Body of pancreas (tissue), 4 donors: Measurements from ENCODE around the gene SLCO2B1. TPM values are rescaled to one million over a fixed set of nuclear protein-coding genes. Genes with fewer than 3 reads are reported as not detected.

ENCODE experiments used
- ATAC-seq: fragments of 150-250 bp; one replicate; pipeline ENCODE4 v1.9.1; 2016
- DNase-seq, 4 donors: peaks; one replicate each; pipeline ENCODE4 v3.0.0-alpha.2; 2019
- H3K27ac ChIP-seq, 4 donors: fragments of 200-600 bp; sonication (generic); 1 replicate in 3 of 4; 2 replicates in 1 of 4; pipeline versions ENCODE4 v1.5.1 to v1.6.1; 2016 to 2019; ENCODE audit warnings: mild to moderate bottlenecking in 1 of 4, mixed read lengths in 1 of 4, moderate library complexity in 1 of 4
- H3K27me3 ChIP-seq, 2 donors: fragments of 200-600 bp; sonication (generic); one replicate each; pipeline ENCODE4 v1.6.0; 2016; ENCODE audit warnings: mild to moderate bottlenecking in 1 of 2
- H3K36me3 ChIP-seq, 2 donors: fragments of 200-600 bp; sonication (generic); replicated peaks in 1 of 2; 2 replicates each; pipeline ENCODE4 v1.5.1; 2016; ENCODE audit warnings: low read depth in 2 of 2; ENCODE audit not compliant: insufficient read depth in 1 of 2
- H3K4me1 ChIP-seq: fragments of 200-600 bp; sonication (generic); one replicate; pipeline ENCODE4 v1.6.0; 2016
- H3K4me3 ChIP-seq, 2 donors: fragments of 200-600 bp; sonication (generic); 1 replicate in 1 of 2; 2 replicates in 1 of 2; pipeline ENCODE4 v1.5.1; 2016 to 2019
- H3K9me3 ChIP-seq, 3 donors: fragments of 200-600 bp; sonication (generic); 1 replicate in 2 of 3; 2 replicates in 1 of 3; pipeline ENCODE4 v1.5.1; 2016
- POLR2A ChIP-seq, 3 donors: fragments of 450-650 bp; IDR thresholded peaks; one replicate each; pipeline ENCODE4 v1.6.1; 2016; ENCODE audit warnings: antibody characterized with exemption in 3 of 3, mild to moderate bottlenecking in 2 of 3
- WGBS, 2 donors: methylation state at CpG; one replicate each; pipeline ENCODE4 v1.1.5; 2017; 5-methylcytosine and 5-hydroxymethylcytosine counted together
- intact Hi-C: fragments of 100-400 bp; cut with DNase I; formaldehyde crosslinking; loops from one replicate; pipeline ENCODE4 v1.15.1; 2023
- total RNA-seq, 2 donors: library from RNA; depleted of rRNA; stranded (reverse); fragments of >200 nt; gene quantifications; one replicate each; pipeline ENCODE4 v1.1.0, GENCODE V29; 2016
- TF ChIP-seq, protein P1 (sequence below), 7 experiments: fragments of 450-650 bp in 4 of 7; fragments of 200-600 bp in 3 of 7; sonication (generic) in 3 of 7; IDR thresholded peaks; one replicate each; pipeline ENCODE4 v1.5.1; 2016 to 2019; ENCODE audit warnings: antibody characterized with exemption in 7 of 7

Gene SLCO2B1
- total RNA-seq, 2 donors from 2014 or later, result 33.7 to 101 TPM

DNA sequence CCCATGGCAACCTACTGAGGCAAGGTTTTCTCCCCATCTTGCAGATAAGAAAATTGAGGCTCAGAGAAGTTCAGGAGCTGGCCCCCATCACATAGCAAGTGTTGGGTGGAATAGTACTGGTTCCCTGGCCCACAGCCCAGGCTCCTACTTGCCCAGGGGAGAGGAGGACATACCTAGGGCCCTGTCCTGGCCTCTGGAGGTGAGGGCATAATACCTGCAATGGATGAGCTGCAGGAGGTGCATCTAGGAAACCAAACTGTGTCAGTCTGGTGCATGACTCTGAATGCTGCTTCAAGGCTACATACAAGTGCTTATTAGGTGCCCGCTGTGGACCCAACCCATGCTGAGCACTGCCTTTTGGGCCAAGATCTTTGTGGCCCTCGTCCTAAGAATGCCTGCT is 49.6 kb downstream of the SLCO2B1 start:
- intact Hi-C loops, result loop anchor here (5.0 kb wide), 1 partner anchor 38 kb away; no protein-coding TSS in a partner anchor
- H3K27me3 ChIP-seq, result no peaks in the 10 kb centered on the region
- DNase-seq (no peak), ATAC-seq (no peak)
- peaks cover 0 to 3% of the 10 kb centered on the region in 2 donors for H3K36me3 ChIP-seq
- H3K4me1 ChIP-seq, result peaks cover 4% of the 10 kb centered on the region
- TF ChIP-seq, protein P1, sequence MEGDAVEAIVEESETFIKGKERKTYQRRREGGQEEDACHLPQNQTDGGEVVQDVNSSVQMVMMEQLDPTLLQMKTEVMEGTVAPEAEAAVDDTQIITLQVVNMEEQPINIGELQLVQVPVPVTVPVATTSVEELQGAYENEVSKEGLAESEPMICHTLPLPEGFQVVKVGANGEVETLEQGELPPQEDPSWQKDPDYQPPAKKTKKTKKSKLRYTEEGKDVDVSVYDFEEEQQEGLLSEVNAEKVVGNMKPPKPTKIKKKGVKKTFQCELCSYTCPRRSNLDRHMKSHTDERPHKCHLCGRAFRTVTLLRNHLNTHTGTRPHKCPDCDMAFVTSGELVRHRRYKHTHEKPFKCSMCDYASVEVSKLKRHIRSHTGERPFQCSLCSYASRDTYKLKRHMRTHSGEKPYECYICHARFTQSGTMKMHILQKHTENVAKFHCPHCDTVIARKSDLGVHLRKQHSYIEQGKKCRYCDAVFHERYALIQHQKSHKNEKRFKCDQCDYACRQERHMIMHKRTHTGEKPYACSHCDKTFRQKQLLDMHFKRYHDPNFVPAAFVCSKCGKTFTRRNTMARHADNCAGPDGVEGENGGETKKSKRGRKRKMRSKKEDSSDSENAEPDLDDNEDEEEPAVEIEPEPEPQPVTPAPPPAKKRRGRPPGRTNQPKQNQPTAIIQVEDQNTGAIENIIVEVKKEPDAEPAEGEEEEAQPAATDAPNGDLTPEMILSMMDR (IDR thresholded peaks at IDR 0.05), result no peak
- no peak for TF ChIP-seq POLR2A (IDR thresholded peaks at IDR 0.05)
- H3K9me3 ChIP-seq, result no peaks in the 10 kb centered on the region
- 92 to 96% methylated on average over 2 of the region's 2 CpGs for WGBS, 2 donors
- no peak overlapping the region for H3K4me3 ChIP-seq
- no peak overlapping the region for H3K27ac ChIP-seq

DNA sequence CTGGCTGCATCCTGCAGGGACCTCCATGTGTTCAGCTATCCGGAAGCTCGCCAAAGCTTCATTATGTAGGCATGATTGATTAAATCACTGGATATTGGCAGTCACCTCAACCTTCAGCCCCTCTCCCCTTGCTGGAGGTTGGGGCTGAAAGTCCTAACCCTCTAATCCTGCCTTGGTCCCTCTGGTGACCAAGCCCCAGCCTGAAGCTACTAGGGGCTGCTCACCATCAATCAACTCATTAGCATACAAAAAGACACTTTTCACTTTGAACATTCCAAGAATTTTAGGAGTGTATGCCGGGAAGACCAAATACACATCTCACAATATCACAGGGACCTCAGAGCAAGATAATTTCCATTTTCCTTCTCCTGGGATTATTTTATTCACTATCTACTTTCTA is 50.9 kb downstream of the SLCO2B1 start:
- Histone ChIP-seq H3K4me1 (peaks cover 4% of the 10 kb centered on the region), H3K27ac (no peak overlapping the region), H3K9me3 (no peaks in the 10 kb centered on the region), H3K4me3 (no peak overlapping the region), H3K27me3 (no peaks in the 10 kb centered on the region), H3K36me3 (no peaks in the 10 kb centered on the region)
- ATAC-seq (no peak), DNase-seq (no peak)
- WGBS, 2 donors, result 73 to 83% methylated on average over 3 of the region's 3 CpGs
- TF ChIP-seq POLR2A (IDR thresholded peaks at IDR 0.05), result no peak
- TF ChIP-seq, protein P1 (IDR thresholded peaks at IDR 0.05), result no peak
- intact Hi-C loops, result loop anchor here (5.0 kb wide), 1 partner anchor 39 kb away; no protein-coding TSS in a partner anchor

DNA sequence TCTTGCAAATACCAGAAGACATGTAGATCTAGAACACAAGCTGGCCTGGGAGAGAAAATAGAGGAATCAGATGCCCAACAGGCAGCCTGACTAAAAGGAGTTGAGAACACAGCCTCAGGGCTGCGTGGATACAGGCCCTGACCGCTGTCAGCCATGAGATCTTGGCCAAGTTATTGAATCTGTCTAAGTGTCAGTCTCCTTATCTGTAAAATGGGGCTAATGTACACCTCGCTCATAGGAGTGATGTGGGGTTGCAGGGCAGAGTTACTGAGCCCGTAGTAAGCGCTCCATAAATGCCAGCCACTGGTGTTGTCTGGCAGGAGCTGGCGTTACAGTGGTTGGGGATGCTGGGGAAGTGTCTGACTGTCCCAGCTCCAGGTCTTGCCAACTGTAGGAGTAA is 51.3 kb downstream of the SLCO2B1 start:
- 86 to 96% methylated on average over 6 of the region's 6 CpGs for WGBS, 2 donors
- H3K9me3 ChIP-seq, result no peaks in the 10 kb centered on the region
- TF ChIP-seq POLR2A (IDR thresholded peaks at IDR 0.05), result no peak
- no peak overlapping the region for H3K27ac ChIP-seq
- H3K36me3 ChIP-seq, result no peaks in the 10 kb centered on the region
- ATAC-seq (no peak), DNase-seq (no peak)
- peaks cover 4% of the 10 kb centered on the region for H3K4me1 ChIP-seq
- intact Hi-C loops, result loop anchor here (5.0 kb wide), 1 partner anchor 40 kb away; no protein-coding TSS in a partner anchor
- no peaks in the 10 kb centered on the region for H3K27me3 ChIP-seq
- no peak overlapping the region for H3K4me3 ChIP-seq

DNA sequence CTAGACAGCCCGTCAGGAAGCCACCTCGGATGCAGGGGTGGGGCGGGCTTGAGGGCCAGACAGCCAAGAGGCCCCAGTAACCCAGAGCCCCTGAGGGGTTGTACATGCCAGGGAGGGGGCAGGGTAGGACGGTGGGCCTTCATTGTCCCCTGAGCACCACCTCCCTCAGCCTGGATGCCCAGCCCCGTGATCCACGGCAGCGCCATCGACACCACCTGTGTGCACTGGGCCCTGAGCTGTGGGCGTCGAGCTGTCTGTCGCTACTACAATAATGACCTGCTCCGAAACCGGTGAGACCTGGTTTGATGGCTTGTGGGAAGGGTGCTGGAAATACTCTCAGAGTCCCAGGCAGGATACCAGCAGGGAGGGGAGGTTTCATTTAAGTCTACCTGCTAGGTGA is 52.2 kb downstream of the SLCO2B1 start:
- no peak for ATAC-seq
- H3K36me3 ChIP-seq, result no peaks in the 10 kb centered on the region
- no peak for DNase-seq
- WGBS, 2 donors, result 75 to 79% methylated on average over 2 to 11 of the region's 13 CpGs
- no peak for TF ChIP-seq POLR2A (IDR thresholded peaks at IDR 0.05)
- TF ChIP-seq, protein P1 (IDR thresholded peaks at IDR 0.05), result no peak
- H3K4me1 ChIP-seq, result peaks cover 4% of the 10 kb centered on the region
- no peaks in the 10 kb centered on the region for H3K9me3 ChIP-seq
- intact Hi-C loops, result loop anchor here (5.0 kb wide), 1 partner anchor 41 kb away; no protein-coding TSS in a partner anchor
- no peak overlapping the region for H3K4me3 ChIP-seq
- H3K27ac ChIP-seq, result no peak overlapping the region
- H3K27me3 ChIP-seq, result no peaks in the 10 kb centered on the region

DNA sequence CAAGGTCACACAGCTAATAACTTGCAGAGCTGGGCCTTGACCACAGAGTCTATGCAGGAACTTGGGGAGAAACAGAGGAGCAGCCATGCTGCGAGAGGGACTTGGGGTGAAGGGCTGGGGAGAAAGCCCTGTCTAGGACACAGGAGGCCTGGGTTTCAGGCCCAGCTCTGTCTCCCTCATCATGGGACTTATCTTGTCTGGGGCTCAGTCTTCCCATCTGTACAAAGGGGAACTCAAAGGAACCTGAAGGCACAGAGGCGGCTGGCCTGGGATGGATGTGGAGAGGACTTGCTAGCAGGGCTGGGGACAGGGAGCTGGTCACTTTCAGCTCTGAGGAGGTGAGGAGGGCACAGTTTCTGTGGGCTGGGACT is 52.7 kb downstream of the SLCO2B1 start:
- Histone ChIP-seq H3K4me1 (peaks cover 8% of the 10 kb centered on the region), H3K27me3 (no peaks in the 10 kb centered on the region), H3K9me3 (no peaks in the 10 kb centered on the region), H3K36me3 (no peaks in the 10 kb centered on the region), H3K27ac (no peak overlapping the region), H3K4me3 (no peak overlapping the region)
- no peak for TF ChIP-seq POLR2A (IDR thresholded peaks at IDR 0.05)
- TF ChIP-seq, protein P1 (IDR thresholded peaks at IDR 0.05), result no peak
- intact Hi-C loops, result loop anchor here (5.0 kb wide), 1 partner anchor 41 kb away; no protein-coding TSS in a partner anchor
- ATAC-seq, result no peak
- 84 to 90% methylated on average over 2 of the region's 2 CpGs for WGBS, 2 donors
- DNase-seq, result no peak
